Lower lobe of right lung (tissue), 2 donors: ENCODE results near the gene CDR2L. TPM values are rescaled to one million over a fixed set of nuclear protein-coding genes. Genes with fewer than 3 reads are reported as not detected.

ENCODE experiments used
- ATAC-seq, 2 donors: fragments of 200-7000 bp; cut with Tn5 transposase; one replicate each; pipeline ENCODE4 v1.9.1; 2020 to 2022; ENCODE audit warnings: mild to moderate bottlenecking in 2 of 2, moderate library complexity in 2 of 2
- DNase-seq: peaks from one replicate; pipeline ENCODE4 v3.0.0-alpha.2; 2020
- H3K27ac ChIP-seq: fragments of 200-600 bp; one replicate; pipeline ENCODE4 v1.8.0; 2022
- H3K27me3 ChIP-seq: fragments of 200-600 bp; one replicate; pipeline ENCODE4 v1.8.0; 2022; ENCODE audit warnings: low read depth
- H3K36me3 ChIP-seq: fragments of 200-600 bp; one replicate; pipeline ENCODE4 v1.8.0; 2022; ENCODE audit warnings: mild to moderate bottlenecking
- H3K4me1 ChIP-seq: fragments of 200-600 bp; one replicate; pipeline ENCODE4 v1.8.0; 2022
- H3K4me3 ChIP-seq: fragments of 200-600 bp; one replicate; pipeline ENCODE4 v1.8.0; 2022; ENCODE audit warnings: mild to moderate bottlenecking
- H3K9me3 ChIP-seq: fragments of 200-600 bp; one replicate; pipeline ENCODE4 v1.8.0; 2022
- intact Hi-C: fragments of 100-400 bp; cut with DNase I; formaldehyde crosslinking; loops from one replicate; pipeline ENCODE4 v1.11.0; 2022
- long read RNA-seq: library from polyadenylated mRNA; unstranded; transcript quantifications from one replicate; pipeline ENCODE4 v2.0.0, GENCODE V29; 2021
- total RNA-seq: library from RNA; stranded (reverse); fragmentation: NEBNext Ultra II Directional; extraction: Animal tissue kit (Norgen Biotek cat#: 25700); gene quantifications from one replicate; pipeline ENCODE4 v1.2.1, GENCODE V29; 2021
- TF ChIP-seq, protein P1 (sequence below): fragments of 200-600 bp; IDR thresholded peaks from one replicate; pipeline ENCODE4 v1.8.0; 2022; ENCODE audit warnings: antibody characterized with exemption, mild to moderate bottlenecking
- donor health status: DM: no; HTN: yes; CAD: no; lungs with severe emphysema.

Gene CDR2L
- total RNA-seq, result 12.6 TPM
- long read RNA-seq, transcript CDR2L-201 (5 exons, 3,536 nt), result major isoform, 5 of 17 reads
- long read RNA-seq, partial matches to known transcripts, result 0 of 17 reads
- long read RNA-seq, other reads (novel, unspliced or antisense), result 12 of 17 reads

DNA sequence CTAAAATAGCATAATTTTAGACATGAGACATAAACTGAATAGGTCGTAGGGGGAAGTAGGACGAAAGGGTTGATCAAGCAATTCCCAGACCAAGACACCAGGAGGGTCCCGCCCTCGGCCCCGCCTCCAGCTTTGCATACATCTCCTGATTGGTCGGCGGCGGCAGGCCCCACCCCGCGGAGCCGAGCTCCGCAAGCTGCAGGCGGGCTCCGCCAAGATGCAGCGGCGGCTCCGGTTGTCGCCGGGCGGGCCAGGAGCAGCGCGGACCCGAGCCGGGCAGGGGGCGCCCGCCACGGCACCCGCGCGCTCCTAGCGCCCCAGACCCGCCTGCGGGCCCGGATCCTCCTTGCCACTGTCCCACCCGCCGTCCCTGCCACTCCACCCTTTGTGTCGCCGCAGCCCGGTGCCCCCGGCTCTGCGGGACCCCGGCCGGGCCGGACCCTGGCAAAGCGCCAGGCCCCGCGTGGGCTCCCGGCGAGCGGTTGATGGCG is at the start of gene CDR2L:
Gene CDR2L (plus strand): TSS at position 215 of the 491 bp plus-strand sequence. CDS start 412 bp downstream, outside the sequence.
- Histone ChIP-seq H3K36me3 (no peaks in the 10 kb centered on the region), H3K27me3 (no peaks in the 10 kb centered on the region), H3K4me1 (peaks cover 32% of the 10 kb centered on the region), H3K27ac (peak within 1 kb of the TSS; percentile 88), H3K9me3 (no peaks in the 10 kb centered on the region), H3K4me3 (peak within 1 kb of the TSS; percentile 72)
- TF ChIP-seq, protein P1, sequence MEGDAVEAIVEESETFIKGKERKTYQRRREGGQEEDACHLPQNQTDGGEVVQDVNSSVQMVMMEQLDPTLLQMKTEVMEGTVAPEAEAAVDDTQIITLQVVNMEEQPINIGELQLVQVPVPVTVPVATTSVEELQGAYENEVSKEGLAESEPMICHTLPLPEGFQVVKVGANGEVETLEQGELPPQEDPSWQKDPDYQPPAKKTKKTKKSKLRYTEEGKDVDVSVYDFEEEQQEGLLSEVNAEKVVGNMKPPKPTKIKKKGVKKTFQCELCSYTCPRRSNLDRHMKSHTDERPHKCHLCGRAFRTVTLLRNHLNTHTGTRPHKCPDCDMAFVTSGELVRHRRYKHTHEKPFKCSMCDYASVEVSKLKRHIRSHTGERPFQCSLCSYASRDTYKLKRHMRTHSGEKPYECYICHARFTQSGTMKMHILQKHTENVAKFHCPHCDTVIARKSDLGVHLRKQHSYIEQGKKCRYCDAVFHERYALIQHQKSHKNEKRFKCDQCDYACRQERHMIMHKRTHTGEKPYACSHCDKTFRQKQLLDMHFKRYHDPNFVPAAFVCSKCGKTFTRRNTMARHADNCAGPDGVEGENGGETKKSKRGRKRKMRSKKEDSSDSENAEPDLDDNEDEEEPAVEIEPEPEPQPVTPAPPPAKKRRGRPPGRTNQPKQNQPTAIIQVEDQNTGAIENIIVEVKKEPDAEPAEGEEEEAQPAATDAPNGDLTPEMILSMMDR, result no peak
- peak; percentile 94 for ATAC-seq
- peak; percentile 98 for DNase-seq
- intact Hi-C loops, result no loop called here

DNA sequence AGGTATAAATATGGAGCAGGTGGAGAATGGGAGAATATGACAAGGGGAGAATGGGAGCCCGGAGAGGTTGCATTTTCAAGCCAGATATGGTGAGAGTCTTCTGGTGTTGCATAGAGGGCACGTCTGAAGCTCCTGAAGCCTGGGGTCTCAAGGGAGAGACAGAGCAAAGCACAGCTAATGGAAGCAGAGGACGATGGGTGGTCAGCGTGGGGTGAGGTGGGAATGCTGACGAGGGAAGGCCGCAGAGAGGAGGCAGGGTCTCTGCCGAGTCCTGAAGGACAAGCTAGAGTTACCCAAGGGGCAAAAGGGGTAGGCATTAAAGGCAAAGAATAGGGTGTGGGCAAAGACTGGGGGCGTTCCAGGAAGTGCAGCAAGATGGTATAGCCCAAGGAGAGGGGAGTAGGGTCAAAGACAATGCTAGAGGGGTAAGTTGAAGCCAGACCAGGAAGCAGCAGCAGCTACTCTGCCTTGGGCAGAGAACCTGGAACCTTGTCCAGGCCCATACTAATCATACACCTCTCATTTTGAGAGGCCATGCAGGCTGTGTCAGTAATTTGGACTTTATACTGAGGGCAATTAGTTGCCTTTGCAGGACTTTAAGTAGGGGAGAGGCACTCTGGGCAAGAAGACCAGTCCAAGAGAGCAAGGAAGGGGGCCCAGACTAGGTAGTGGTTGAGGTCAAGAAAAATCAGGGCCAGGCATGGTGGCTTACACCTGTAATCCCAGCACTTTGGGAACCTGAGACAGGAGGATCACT is 49.1 kb upstream of the CDR2L start:
- no peaks in the 10 kb centered on the region for H3K4me1 ChIP-seq
- DNase-seq (no peak), ATAC-seq (no peak)
- H3K36me3 ChIP-seq, result no peaks in the 10 kb centered on the region
- H3K27ac ChIP-seq, result no peak overlapping the region
- H3K9me3 ChIP-seq, result no peaks in the 10 kb centered on the region
- peaks cover 64% of the 10 kb centered on the region for H3K27me3 ChIP-seq
- intact Hi-C loops, result no loop called here
- TF ChIP-seq, protein P1, result no peak
- no peak overlapping the region for H3K4me3 ChIP-seq

DNA sequence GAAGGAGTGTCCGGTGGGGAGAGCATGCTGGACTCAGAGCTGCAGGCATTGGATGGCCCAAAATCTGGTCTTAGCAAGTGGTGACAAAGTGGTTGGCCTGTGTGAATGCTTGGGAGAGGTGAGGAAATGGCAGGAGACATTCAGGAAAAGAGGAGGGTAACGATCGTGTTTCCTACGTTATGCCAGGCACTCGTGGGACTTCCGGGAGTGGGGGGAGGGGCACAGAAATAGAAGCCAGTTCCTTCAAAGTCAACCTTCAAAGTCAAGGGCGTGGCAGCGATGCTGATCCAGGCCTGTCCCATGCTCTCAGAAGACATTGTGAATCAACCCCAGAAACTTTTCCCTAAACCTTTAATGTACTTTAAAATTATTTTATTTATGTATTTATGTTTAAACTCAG is 47.9 kb upstream of the CDR2L start:
- Histone ChIP-seq H3K27me3 (peaks cover 60% of the 10 kb centered on the region), H3K9me3 (no peaks in the 10 kb centered on the region), H3K4me3 (no peak overlapping the region), H3K4me1 (no peaks in the 10 kb centered on the region), H3K27ac (no peak overlapping the region), H3K36me3 (no peaks in the 10 kb centered on the region)
- ATAC-seq, result no peak
- no peak for DNase-seq
- TF ChIP-seq, protein P1, result no peak
- intact Hi-C loops, result no loop called here

DNA sequence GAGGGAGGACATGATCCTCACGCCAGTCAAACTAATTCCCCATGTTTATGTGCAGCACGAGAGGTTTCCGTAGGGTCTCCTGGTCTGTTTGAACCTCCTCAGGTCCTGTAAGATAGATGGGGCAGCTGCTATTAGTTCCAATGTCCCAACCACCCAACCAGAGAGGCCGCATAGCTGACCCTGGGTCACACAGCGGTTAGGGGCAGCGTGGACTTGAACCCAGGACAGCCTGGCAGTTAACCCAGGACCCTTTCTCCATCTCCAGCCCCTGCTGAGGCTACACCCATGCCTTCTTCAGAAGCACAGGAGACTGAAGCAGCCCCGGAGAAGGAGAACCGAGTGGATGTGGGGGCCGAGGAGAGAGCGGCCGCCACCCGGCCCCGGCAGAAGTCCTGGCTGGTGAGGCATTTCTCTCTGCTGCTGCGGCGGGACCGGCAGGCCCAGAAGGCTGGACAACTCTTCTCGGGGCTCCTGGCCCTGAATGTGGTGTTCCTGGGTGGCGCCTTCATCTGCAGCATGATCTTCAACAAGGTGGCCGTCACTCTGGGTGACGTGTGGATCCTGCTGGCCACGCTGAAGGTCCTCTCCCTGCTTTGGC is 46.2 kb upstream of the CDR2L start:
- TF ChIP-seq, protein P1, result no peak
- H3K27me3 ChIP-seq, result peaks cover 43% of the 10 kb centered on the region
- H3K27ac ChIP-seq, result no peak overlapping the region
- H3K36me3 ChIP-seq, result no peaks in the 10 kb centered on the region
- intact Hi-C loops, result no loop called here
- ATAC-seq (no peak), DNase-seq (no peak)
- no peaks in the 10 kb centered on the region for H3K9me3 ChIP-seq
- H3K4me3 ChIP-seq, result no peak overlapping the region
- H3K4me1 ChIP-seq, result no peaks in the 10 kb centered on the region

DNA sequence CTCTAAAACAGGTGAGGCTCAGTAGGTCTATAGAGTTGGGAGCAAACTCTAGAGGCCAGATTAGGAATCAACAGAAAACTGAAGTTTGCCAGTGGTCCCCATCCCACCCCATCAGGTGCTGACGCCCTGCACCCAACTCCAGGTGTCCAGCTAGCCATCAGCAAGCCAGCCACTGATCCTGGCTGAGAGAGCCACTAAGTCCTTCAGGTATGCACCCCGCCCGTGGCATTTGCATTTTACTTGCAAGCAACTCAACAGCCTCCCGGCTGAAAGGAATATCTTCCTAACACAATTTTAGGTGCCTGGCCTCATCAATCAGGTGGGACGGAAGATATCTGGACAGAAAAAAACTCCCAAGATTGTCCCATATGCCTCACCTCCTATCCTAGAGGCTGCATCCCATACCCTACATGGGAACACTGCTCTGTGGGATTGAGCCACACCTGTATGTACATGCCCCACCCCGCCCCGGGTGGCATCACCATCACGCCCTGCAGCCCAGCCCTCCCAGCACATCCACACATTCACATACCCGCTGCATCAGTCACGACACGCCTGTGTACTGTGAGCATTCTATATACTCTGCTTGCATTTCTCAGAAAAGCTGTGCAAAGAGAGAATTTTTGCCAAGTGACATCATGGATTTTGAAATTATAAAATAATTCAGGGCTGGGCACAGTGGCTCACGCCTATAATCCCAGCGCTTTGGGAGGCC is 43.5 kb upstream of the CDR2L start:
- Histone ChIP-seq H3K27ac (no peak overlapping the region), H3K36me3 (no peaks in the 10 kb centered on the region), H3K9me3 (no peaks in the 10 kb centered on the region), H3K27me3 (peaks cover 19% of the 10 kb centered on the region), H3K4me3 (no peak overlapping the region), H3K4me1 (no peaks in the 10 kb centered on the region)
- TF ChIP-seq, protein P1, result no peak
- ATAC-seq (no peak), DNase-seq (no peak)
- intact Hi-C loops, result no loop called here
